Cardiac muscle cell (in vitro differentiated cells and primary cell): ENCODE data around the gene GNG7. TPM values are rescaled to one million over a fixed set of nuclear protein-coding genes. Genes with fewer than 3 reads are reported as not detected.
A peak's percentile ranks its signal among the peaks of the same experiment; 100 is the strongest.

Experiments
- DNase-seq, 2 donors: peaks; one replicate each; pipeline versions ENCODE4 v3.0.0 to v3.0.0-alpha.2; 2010 to 2017; ENCODE audit warnings: low read depth in 1 of 2, low spot score in 1 of 2
- H3K27ac ChIP-seq: fragments of 200-600 bp; sonication (generic); 2 replicates; pipeline ENCODE4 v1.5.1; 2016
- H3K27me3 ChIP-seq: fragments of 200-600 bp; sonication (generic); 2 replicates; pipeline ENCODE4 v1.6.0; 2016; ENCODE audit warnings: control low read depth
- H3K36me3 ChIP-seq: fragments of 200-600 bp; sonication (generic); 2 replicates; pipeline ENCODE4 v1.5.1; 2016; ENCODE audit warnings: control low read depth
- H3K4me1 ChIP-seq: fragments of 200-600 bp; sonication (generic); 2 replicates; pipeline ENCODE4 v1.8.1; 2017; ENCODE audit warnings: low read depth, mild to moderate bottlenecking, mixed run types
- H3K4me3 ChIP-seq: fragments of 200-600 bp; sonication (generic); 2 replicates; pipeline ENCODE4 v1.5.1; 2016; ENCODE audit warnings: mild to moderate bottlenecking
- H3K9me3 ChIP-seq: fragments of 200-600 bp; sonication (generic); 2 replicates; pipeline ENCODE4 v1.5.1; 2017; ENCODE audit warnings: low read depth, mild to moderate bottlenecking, control low read depth
- polyA plus RNA-seq: library from polyadenylated mRNA; unstranded; fragments of >200 nt; fragmentation: Nextera tagmentation; extraction: Ambion mirVana; gene quantifications from 2 replicates; pipeline ENCODE4 v1.2.1, GENCODE V29; 2016
- total RNA-seq: library from RNA; depleted of rRNA; stranded (reverse); fragments of >200 nt; gene quantifications from 2 replicates; pipeline ENCODE4 v1.2.3, GENCODE V29; 2016
- TF ChIP-seq, protein P1 (sequence below): IDR thresholded peaks from 2 replicates; pipeline ENCODE4 v1.5.1; 2012; ENCODE audit warnings: low read depth, mild to moderate bottlenecking, low read length

Gene GNG7
- total and polyA plus RNA-seq, 2 experiments from 2014 or later = 20.4 to 24.8 TPM

DNA sequence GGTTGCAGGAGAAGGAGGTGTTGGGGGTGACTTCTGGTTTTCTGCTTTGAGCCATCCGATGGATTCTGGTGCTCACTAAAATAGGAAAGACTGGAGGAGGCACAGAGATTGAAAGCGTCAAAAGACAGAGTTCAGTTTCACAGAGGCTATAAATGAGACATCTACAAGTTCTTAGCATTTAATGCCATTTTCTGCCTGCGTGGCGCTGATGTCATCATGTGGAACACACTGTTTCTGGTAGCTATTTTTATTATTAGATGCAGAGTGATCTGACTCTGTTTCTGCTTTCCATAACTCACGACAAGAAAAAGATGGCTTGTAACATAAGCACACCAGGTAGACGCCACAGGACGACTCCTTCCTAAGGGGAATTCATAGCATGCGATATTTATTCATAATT, 40.6 kb upstream of the GNG7 start:
- TF ChIP-seq, protein P1, sequence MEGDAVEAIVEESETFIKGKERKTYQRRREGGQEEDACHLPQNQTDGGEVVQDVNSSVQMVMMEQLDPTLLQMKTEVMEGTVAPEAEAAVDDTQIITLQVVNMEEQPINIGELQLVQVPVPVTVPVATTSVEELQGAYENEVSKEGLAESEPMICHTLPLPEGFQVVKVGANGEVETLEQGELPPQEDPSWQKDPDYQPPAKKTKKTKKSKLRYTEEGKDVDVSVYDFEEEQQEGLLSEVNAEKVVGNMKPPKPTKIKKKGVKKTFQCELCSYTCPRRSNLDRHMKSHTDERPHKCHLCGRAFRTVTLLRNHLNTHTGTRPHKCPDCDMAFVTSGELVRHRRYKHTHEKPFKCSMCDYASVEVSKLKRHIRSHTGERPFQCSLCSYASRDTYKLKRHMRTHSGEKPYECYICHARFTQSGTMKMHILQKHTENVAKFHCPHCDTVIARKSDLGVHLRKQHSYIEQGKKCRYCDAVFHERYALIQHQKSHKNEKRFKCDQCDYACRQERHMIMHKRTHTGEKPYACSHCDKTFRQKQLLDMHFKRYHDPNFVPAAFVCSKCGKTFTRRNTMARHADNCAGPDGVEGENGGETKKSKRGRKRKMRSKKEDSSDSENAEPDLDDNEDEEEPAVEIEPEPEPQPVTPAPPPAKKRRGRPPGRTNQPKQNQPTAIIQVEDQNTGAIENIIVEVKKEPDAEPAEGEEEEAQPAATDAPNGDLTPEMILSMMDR = no peak
- no peaks in the 10 kb centered on the region for H3K36me3 ChIP-seq
- H3K27ac ChIP-seq = no peak overlapping the region
- no peaks in the 10 kb centered on the region for H3K9me3 ChIP-seq
- peaks cover 5% of the 10 kb centered on the region for H3K4me1 ChIP-seq
- peaks cover 18% of the 10 kb centered on the region for H3K27me3 ChIP-seq
- no peak for DNase-seq
- H3K4me3 ChIP-seq = no peak overlapping the region

DNA sequence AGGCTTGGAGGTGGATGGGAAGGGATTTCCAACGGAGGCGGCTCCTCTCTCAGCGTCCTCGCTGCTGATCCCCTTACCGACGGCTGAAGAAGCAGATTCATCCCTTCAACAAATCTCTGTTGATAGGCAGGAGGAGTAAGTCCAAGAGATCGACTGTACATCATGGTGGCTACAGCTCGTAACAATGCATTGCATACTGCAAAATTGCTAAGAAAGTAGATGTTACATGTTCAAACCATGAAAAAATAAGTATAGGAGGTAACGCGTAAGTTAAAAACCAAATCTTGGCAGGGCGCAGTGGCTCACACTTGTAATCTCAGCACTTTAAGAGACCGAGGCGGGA, 37.8 kb upstream of the GNG7 start:
- no peaks in the 10 kb centered on the region for H3K9me3 ChIP-seq
- no peak overlapping the region for H3K4me3 ChIP-seq
- peaks cover 5% of the 10 kb centered on the region for H3K4me1 ChIP-seq
- no peak overlapping the region for H3K27ac ChIP-seq
- DNase-seq = no peak
- TF ChIP-seq, protein P1 = no peak
- H3K27me3 ChIP-seq = peaks cover 14% of the 10 kb centered on the region
- H3K36me3 ChIP-seq = peaks cover 5% of the 10 kb centered on the region

DNA sequence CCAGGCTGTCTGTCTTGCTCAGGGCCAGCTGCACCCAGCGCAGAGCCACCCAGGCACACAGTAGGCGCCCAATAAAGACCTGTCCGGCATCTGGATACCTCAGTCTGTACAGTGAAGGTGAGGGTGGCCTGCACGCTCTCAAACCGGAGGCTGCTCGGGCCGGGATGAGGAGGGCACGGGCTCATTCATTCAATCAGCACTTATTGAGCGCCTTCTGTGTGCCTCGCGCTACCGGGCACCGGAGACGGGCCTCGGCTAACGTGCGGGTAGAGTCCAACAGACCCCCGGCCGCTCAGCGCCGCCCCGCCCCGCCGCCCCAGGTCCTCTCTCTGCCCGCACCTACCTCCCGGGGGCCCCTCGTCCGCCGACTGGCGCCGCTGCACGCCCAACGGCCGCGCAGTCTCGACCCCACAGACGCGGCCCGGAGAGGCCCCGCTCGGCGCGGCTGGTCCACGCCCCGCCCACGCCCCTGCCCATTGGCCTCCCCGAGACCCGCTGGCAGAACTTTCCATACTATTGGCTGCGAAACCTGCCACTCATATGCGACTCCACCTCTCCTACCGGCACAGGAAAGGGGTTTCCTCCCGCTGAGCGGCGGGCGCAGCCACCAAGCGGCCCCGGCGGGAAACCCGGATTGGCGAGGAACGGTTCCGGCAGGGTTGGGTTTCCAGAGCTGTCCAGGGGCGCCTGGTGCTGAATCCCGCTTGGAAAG, 37.3 kb upstream of the GNG7 start, which contains the start of gene SLC39A3:
TSS of gene SLC39A3 (minus strand) at position 416 of the 712 bp plus-strand sequence. CDS start 2,760 bp downstream, outside the sequence.
- peak; percentile 98 to 99 for DNase-seq
- Histone ChIP-seq H3K4me3 (peak within 1 kb of the TSS; percentile 79), H3K4me1 (peaks cover 5% of the 10 kb centered on the region), H3K27ac (no peak within 1 kb of the TSS), H3K27me3 (peaks cover 11% of the 10 kb centered on the region), H3K9me3 (no peaks in the 10 kb centered on the region), H3K36me3 (peaks cover 5% of the 10 kb centered on the region)
- TF ChIP-seq, protein P1 = peak; percentile 19

DNA sequence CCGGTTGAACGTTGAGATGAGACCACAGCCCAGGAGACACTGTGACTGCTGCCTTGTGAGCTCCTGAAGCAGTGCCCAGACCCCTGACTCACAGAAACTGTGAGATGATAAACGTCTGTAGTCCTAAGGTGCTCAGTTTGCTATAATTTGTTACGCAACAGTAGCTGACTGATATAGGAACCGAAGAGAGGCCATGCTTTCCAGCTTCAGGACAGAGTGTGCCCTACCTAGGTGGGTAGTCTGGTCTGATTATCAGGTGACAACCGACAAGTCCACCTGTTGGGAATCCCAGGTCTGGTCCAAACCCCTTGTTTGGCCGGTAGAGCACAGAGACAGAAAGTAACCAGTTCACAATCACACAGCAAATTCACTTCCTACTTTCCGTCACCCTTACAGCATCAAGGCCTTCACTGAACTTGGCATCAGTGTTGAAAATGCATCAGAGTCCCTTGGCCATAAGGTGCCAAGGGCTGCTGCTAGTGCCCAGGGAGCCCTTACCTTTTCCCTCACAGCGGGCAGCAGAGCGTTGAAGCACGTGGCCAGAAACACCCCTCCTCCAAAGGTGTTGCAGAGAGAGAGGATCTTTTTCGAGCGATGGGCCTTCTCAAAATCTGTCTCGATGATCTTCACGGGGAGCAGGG, 34.2 kb upstream of the GNG7 start:
- TF ChIP-seq, protein P1 = no peak

DNA sequence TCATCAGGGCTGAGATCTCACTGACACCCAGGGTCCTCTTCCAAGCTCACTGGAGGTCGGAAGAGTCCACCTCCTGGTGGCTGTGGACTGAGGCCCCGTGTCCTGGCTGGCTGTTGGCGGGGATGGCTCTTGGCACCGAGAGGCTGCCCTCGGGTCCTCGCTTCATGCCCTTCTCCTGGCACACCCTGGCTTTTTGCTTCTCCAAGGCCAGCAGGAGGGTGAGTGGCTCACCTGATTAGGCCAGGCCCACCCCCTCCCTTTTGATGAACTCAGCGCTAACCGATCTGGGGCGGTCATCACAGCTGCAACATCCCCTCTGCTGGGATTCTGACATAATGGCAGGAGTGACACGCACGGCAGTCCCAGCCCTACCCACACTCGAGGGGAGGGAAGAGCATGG, 32.9 kb upstream of the GNG7 start:
- Histone ChIP-seq H3K4me3 (no peak overlapping the region), H3K27ac (no peak overlapping the region), H3K36me3 (peaks cover 5% of the 10 kb centered on the region), H3K27me3 (no peaks in the 10 kb centered on the region), H3K4me1 (peaks cover 5% of the 10 kb centered on the region), H3K9me3 (no peaks in the 10 kb centered on the region)
- TF ChIP-seq, protein P1 = no peak
- DNase-seq = no peak

More for the DNA sequence above, 34.2 kb upstream of the GNG7 start:
- H3K36me3 ChIP-seq = peaks cover 5% of the 10 kb centered on the region
- no peak overlapping the region for H3K4me3 ChIP-seq
- DNase-seq = no peak
- peaks cover 5% of the 10 kb centered on the region for H3K4me1 ChIP-seq
- H3K27ac ChIP-seq = no peak overlapping the region
- no peaks in the 10 kb centered on the region for H3K27me3 ChIP-seq
- H3K9me3 ChIP-seq = no peaks in the 10 kb centered on the region
